ENCODE results near the gene DDX6.

The DDX6 gene

DNA sequence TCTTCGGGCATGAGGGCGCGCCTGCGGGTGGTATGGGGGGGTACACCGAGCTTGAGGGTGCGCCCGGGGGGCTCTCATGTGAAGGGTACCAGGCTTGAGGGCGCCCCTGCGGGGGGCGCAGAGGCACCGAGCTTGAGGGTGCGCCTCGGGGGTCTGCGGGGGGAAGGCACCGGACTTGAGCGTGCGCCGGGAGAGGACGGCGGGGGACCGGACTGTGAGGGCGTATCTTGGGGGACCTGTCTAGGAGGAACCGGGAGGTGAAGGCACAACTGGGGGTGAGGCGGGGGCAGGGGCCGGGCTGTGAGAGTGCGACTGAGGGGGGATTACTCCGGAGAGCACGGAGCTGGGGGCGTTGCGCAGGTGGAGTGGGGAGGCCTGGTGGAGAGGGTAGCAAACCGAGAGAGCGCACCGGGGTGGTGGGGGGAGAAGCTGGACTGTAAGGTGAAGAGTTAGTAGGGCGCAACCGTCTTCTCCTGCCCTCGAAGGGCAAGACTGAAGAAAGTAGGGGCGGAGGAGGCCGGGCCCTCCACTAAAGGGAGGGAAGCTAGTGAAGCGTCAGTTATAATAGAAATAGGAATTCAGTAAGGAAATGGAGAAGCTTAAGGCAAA, 1.1 kb upstream of the DDX6 start:
- H3K4me1 ChIP-seq (ENCODE audit: control insufficient read depth, low read length): peaks cover 38% of the 10 kb centered on the region
- no peaks in the 10 kb centered on the region for H3K27me3 ChIP-seq (ENCODE audit: control insufficient read depth, low read length)
- H3K79me2 ChIP-seq (ENCODE audit: control insufficient read depth, low read length): peaks cover 42% of the 10 kb centered on the region
- peaks cover 32% of the 10 kb centered on the region for H3K36me3 ChIP-seq (ENCODE audit: control insufficient read depth, low read length)
- H3K4me2 ChIP-seq (ENCODE audit: low read length): peak overlapping the region; percentile 97
- no peaks in the 10 kb centered on the region for H3K9me3 ChIP-seq (ENCODE audit: control insufficient read depth, insufficient read depth, low read length)
- H3F3A ChIP-seq (ENCODE audit: control insufficient read depth, insufficient read depth): peaks cover 14% of the 10 kb centered on the region
- H3K4me3 ChIP-seq (ENCODE audit: low read length): peak overlapping the region; percentile 85
- TF ChIP-seq EZH2phosphoT487 (IDR thresholded peaks at IDR 0.05; ENCODE audit: borderline replicate concordance, low read length): no peak
- TF ChIP-seq, protein P1, sequence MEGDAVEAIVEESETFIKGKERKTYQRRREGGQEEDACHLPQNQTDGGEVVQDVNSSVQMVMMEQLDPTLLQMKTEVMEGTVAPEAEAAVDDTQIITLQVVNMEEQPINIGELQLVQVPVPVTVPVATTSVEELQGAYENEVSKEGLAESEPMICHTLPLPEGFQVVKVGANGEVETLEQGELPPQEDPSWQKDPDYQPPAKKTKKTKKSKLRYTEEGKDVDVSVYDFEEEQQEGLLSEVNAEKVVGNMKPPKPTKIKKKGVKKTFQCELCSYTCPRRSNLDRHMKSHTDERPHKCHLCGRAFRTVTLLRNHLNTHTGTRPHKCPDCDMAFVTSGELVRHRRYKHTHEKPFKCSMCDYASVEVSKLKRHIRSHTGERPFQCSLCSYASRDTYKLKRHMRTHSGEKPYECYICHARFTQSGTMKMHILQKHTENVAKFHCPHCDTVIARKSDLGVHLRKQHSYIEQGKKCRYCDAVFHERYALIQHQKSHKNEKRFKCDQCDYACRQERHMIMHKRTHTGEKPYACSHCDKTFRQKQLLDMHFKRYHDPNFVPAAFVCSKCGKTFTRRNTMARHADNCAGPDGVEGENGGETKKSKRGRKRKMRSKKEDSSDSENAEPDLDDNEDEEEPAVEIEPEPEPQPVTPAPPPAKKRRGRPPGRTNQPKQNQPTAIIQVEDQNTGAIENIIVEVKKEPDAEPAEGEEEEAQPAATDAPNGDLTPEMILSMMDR (IDR thresholded peaks at IDR 0.05; ENCODE audit: low read depth, low read length, poor library complexity, severe bottlenecking): no peak
- H3K27ac ChIP-seq (ENCODE audit: low read depth, low read length): peak overlapping the region; percentile 87
- no peaks in the 10 kb centered on the region for H3K9me2 ChIP-seq (replicated peaks; ENCODE audit: control insufficient read depth, low read length)
- H4K20me1 ChIP-seq (ENCODE audit: control insufficient read depth, insufficient read depth, low read depth, low read length): peaks cover 15% of the 10 kb centered on the region

DNA sequence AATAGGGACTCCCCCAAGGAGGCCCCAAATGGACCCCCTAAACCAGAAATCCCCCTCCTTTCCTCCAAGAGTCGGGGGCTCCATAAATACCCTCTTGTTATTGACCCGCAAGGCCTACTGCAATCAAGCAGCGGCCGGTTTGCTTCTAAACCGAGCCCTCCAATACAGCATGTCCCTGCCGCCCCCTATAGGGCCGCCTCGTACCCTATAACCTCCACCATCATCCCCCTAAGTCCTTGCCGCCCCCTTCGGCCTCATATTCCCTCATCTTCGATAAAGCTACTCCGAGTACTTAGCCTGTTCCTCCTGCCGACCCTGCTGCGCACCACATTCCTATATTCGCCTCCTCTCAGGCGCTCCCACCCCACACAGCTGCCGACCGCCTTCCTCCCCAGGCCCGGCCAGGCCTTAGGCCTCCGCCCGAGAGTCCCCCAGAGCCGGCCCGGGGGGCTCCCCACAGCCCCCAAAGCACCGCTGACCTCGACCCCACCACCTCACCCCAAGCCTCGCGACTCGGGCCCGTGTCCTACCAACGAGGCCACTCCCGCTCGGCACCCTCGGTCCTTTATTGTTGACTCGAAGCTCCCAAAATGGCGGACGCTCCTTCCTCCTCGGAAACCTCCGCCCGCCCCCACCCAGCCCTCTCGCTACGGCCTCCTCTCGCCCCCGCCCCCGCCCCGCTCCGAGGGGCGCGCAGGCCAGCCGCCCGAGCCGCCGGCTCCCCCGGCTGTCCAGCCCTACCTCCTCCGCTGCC, 430 bp downstream of the DDX6 start:
- Histone ChIP-seq H3K27me3 (ENCODE audit: control insufficient read depth, low read length) (no peaks in the 10 kb centered on the region), H3K4me3 (ENCODE audit: low read length) (peak overlapping the region; percentile 85), H3K27ac (ENCODE audit: low read depth, low read length) (peak overlapping the region; percentile 87), H3K9me3 (ENCODE audit: control insufficient read depth, insufficient read depth, low read length) (no peaks in the 10 kb centered on the region), H3K4me2 (ENCODE audit: low read length) (peak overlapping the region; percentile 97), H3K36me3 (ENCODE audit: control insufficient read depth, low read length) (peaks cover 48% of the 10 kb centered on the region), H3F3A (ENCODE audit: control insufficient read depth, insufficient read depth) (peaks cover 16% of the 10 kb centered on the region), H3K4me1 (ENCODE audit: control insufficient read depth, low read length) (peaks cover 53% of the 10 kb centered on the region), H3K79me2 (ENCODE audit: control insufficient read depth, low read length) (peaks cover 57% of the 10 kb centered on the region), H3K9me2 (replicated peaks; ENCODE audit: control insufficient read depth, low read length) (no peaks in the 10 kb centered on the region), H4K20me1 (ENCODE audit: control insufficient read depth, insufficient read depth, low read depth, low read length) (peaks cover 24% of the 10 kb centered on the region)
- no peak for TF ChIP-seq EZH2phosphoT487 (IDR thresholded peaks at IDR 0.05; ENCODE audit: borderline replicate concordance, low read length)
- TF ChIP-seq, protein P1 (IDR thresholded peaks at IDR 0.05; ENCODE audit: low read depth, low read length, poor library complexity, severe bottlenecking): peak; percentile 84

DNA sequence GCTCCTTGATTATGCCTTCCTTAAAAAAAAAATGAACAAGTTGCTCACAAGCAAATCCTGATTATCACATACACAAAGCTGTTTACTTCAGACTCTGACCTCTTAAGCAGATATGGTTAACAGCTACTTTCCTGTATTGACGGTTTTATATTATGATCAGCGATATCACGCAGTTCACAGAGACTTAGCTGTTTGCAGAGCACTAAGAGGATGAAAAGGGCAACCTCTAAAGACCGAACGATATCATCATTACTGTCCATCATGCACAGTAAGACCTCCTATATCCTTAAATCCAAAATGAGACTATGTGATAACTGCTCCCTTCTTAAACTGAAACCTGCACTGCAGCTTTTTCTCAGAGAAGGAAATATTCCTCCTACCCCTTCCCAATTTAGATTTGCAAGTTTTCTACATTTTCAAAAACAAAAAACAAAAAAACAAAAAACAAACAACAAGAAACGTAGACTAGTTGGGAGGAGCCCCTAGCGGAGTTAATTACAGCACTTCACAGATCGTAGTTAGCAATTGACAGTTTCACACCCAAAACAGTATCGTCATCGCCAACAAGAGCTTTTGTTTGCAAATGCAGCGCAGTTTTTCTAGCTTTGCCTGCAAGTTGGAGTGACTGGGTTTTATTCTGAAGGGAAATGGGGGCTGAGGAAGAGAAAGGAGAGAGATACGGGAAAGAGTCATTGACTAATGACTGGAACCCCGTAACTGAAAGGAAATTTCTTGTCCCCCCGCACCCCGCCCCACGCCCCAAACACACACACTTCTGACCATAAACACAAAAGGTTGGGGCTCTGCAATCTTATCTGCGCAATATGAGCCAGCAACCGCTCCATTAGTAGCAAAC, 1.2 kb downstream of the DDX6 start:
- H3K79me2 ChIP-seq (ENCODE audit: control insufficient read depth, low read length): peaks cover 66% of the 10 kb centered on the region
- H3K36me3 ChIP-seq (ENCODE audit: control insufficient read depth, low read length): peaks cover 56% of the 10 kb centered on the region
- no peaks in the 10 kb centered on the region for H3K9me2 ChIP-seq (replicated peaks; ENCODE audit: control insufficient read depth, low read length)
- peaks cover 24% of the 10 kb centered on the region for H4K20me1 ChIP-seq (ENCODE audit: control insufficient read depth, insufficient read depth, low read depth, low read length)
- H3F3A ChIP-seq (ENCODE audit: control insufficient read depth, insufficient read depth): peaks cover 18% of the 10 kb centered on the region
- H3K9me3 ChIP-seq (ENCODE audit: control insufficient read depth, insufficient read depth, low read length): no peaks in the 10 kb centered on the region
- peaks cover 56% of the 10 kb centered on the region for H3K4me1 ChIP-seq (ENCODE audit: control insufficient read depth, low read length)
- peak overlapping the region; percentile 87 for H3K27ac ChIP-seq (ENCODE audit: low read depth, low read length)
- TF ChIP-seq EZH2phosphoT487 (IDR thresholded peaks at IDR 0.05; ENCODE audit: borderline replicate concordance, low read length): no peak
- TF ChIP-seq, protein P1 (IDR thresholded peaks at IDR 0.05; ENCODE audit: low read depth, low read length, poor library complexity, severe bottlenecking): no peak
- peak overlapping the region; percentile 97 for H3K4me2 ChIP-seq (ENCODE audit: low read length)
- peak overlapping the region; percentile 85 for H3K4me3 ChIP-seq (ENCODE audit: low read length)
- H3K27me3 ChIP-seq (ENCODE audit: control insufficient read depth, low read length): no peaks in the 10 kb centered on the region
